Measurements from ENCODE around the gene PANK1. TPM values are rescaled to one million over a fixed set of nuclear protein-coding genes. Genes with fewer than 3 reads are reported as not detected.

The PANK1 gene
- total and polyA plus RNA-seq, 2 donors (not counting 3 experiments of a cell fraction or from before 2014, with no cell fraction given): 2.0 to 6.3 TPM

DNA sequence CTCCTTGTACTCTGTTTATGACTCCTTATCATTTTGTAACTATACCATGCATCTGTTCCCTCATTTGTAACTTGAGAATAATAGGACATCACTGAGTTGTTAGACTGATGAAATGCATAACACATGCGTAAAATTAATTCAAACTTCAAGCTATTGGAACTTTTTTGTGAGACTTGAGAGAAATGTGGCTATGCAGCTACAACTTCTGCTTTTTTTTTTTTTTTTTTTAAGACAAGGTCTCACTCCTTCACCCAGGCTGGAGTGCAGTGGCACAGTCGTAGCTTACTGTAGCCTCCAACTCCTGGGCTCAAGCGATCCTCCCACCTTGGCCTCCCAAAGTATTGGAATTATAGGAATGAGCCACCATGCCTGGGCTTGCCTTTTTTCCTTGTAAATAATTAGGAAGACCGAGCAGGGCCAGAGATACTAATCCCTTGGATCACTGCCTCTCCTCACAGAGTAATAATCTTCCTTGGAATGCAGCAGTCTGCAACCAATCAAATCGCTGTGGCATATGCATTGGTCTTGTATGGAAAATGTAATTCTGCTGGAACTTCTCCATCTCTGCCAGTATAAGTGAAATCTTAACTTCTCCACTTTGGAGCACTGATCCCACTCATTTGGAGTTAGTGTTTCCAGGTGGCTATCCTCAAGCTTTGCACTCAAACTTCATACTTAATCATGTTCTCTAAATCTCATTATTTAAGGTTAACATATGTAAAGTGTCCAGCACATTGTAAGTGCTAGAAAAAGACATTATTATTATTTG is 2.0 kb upstream of the PANK1 start:
- ChIA-PET POLR2A (no interaction called here), CTCF (interaction anchor here (1.2 kb wide), 1 partner anchor 12 kb away, joined by 4 read pairs; no protein-coding TSS in a partner anchor)
- Histone ChIP-seq H3K4me3 (replicated peaks in 1 of 3; ENCODE audit: insufficient read depth in 1 of 3, low read depth in 1 of 3, low read length in 3 of 3) (no peak overlapping the region), H3K9me3 (replicated peaks; ENCODE audit: control insufficient read depth, insufficient read depth, low read length) (no peaks in the 10 kb centered on the region), H3K36me3 (ENCODE audit: control insufficient read depth in 2 of 2, extremely low read depth in 1 of 2, insufficient read depth in 2 of 2, low read length in 2 of 2) (no peaks in the 10 kb centered on the region), H3K9ac (replicated peaks; ENCODE audit: extremely low read depth, insufficient read depth, low read length) (no peak overlapping the region), H3K79me2 (ENCODE audit: control insufficient read depth, insufficient read depth, low read length) (peaks cover 3% of the 10 kb centered on the region), H2AFZ (ENCODE audit: low read depth, low read length) (no peak overlapping the region), H3K27ac (ENCODE audit: insufficient read depth, low read depth, low read length) (no peak overlapping the region), H3K4me1 (ENCODE audit: control insufficient read depth, extremely low read depth, insufficient read depth, low read length) (peaks cover 12% of the 10 kb centered on the region), H3K9me1 (replicated peaks; ENCODE audit: control insufficient read depth, extremely low read depth, insufficient read depth, low read length) (no peaks in the 10 kb centered on the region), H3K27me3 (ENCODE audit: control insufficient read depth in 2 of 2, insufficient read depth in 2 of 2, low read length in 2 of 2) (peaks cover 0 to 3% of the 10 kb centered on the region in 2 experiments), H3K4me2 (ENCODE audit: insufficient read depth, low read length) (no peak overlapping the region), H4K20me1 (replicated peaks; ENCODE audit: control insufficient read depth, extremely low read depth, insufficient read depth, low read length) (no peaks in the 10 kb centered on the region)
- DNase-seq (ENCODE audit: low read depth, low spot score): no peak
- TF ChIP-seq FOS (IDR thresholded peaks at IDR 0.05; ENCODE audit: borderline replicate concordance, insufficient read depth, low read length) (no peak), GATA2 (IDR thresholded peaks at IDR 0.05; ENCODE audit: insufficient read depth, insufficient read length, low read depth, low read length) (no peak), JUN (IDR thresholded peaks at IDR 0.05; ENCODE audit: borderline replicate concordance, insufficient read depth, insufficient read length, low read depth) (no peak), POLR2A (IDR thresholded peaks at IDR 0.05; ENCODE audit: low read depth, low read length) (no peak), EZH2 (IDR thresholded peaks at IDR 0.05; ENCODE audit: borderline replicate concordance, low read depth, low read length, severe bottlenecking) (no peak)
- TF ChIP-seq, protein P1, sequence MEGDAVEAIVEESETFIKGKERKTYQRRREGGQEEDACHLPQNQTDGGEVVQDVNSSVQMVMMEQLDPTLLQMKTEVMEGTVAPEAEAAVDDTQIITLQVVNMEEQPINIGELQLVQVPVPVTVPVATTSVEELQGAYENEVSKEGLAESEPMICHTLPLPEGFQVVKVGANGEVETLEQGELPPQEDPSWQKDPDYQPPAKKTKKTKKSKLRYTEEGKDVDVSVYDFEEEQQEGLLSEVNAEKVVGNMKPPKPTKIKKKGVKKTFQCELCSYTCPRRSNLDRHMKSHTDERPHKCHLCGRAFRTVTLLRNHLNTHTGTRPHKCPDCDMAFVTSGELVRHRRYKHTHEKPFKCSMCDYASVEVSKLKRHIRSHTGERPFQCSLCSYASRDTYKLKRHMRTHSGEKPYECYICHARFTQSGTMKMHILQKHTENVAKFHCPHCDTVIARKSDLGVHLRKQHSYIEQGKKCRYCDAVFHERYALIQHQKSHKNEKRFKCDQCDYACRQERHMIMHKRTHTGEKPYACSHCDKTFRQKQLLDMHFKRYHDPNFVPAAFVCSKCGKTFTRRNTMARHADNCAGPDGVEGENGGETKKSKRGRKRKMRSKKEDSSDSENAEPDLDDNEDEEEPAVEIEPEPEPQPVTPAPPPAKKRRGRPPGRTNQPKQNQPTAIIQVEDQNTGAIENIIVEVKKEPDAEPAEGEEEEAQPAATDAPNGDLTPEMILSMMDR (IDR thresholded peaks at IDR 0.05; ENCODE audit: extremely low read depth in 1 of 2, insufficient read depth in 1 of 2, low read depth in 1 of 2, low read length in 2 of 2): no peak
- TF ChIP-seq, protein P2, sequence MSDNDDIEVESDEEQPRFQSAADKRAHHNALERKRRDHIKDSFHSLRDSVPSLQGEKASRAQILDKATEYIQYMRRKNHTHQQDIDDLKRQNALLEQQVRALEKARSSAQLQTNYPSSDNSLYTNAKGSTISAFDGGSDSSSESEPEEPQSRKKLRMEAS (IDR thresholded peaks at IDR 0.05; ENCODE audit: insufficient read depth, insufficient read length): no peak
- no TSS peak for BruUV-seq (replicated peaks)
- no peak for FAIRE-seq
- dilution Hi-C loops (cut with MboI; ENCODE audit: extremely low pct_ligation_motif_present, low sequenced_read_pairs): no loop called here
- intact Hi-C loops (cut with micrococcal nuclease): no loop called here

All from endothelial cell of umbilical vein (primary cell).